Neuronal stem cell (in vitro differentiated cells): Measurements from ENCODE around the gene PSMG1.

Experiments
- DNase-seq: peaks from one replicate; pipeline ENCODE4 v3.0.0-alpha.2; 2013; ENCODE audit warnings: low spot score
- H2AFZ ChIP-seq: one replicate; pipeline ENCODE4 v1.6.1; 2013; ENCODE audit warnings: mild to moderate bottlenecking, low read length, inconsistent platforms
- H2AK5ac ChIP-seq: 2 replicates; pipeline ENCODE4 v1.6.1; 2013; ENCODE audit warnings: low read depth, mild to moderate bottlenecking, inconsistent platforms, low read length, moderate library complexity, mixed read lengths
- H2BK120ac ChIP-seq: 2 replicates; pipeline ENCODE4 v1.6.1; 2013; ENCODE audit warnings: low read depth, mild to moderate bottlenecking, inconsistent platforms, low read length, moderate library complexity, mixed read lengths
- H2BK12ac ChIP-seq: one replicate; pipeline ENCODE4 v1.6.1; 2013; ENCODE audit warnings: low read length, inconsistent platforms
- H2BK15ac ChIP-seq: 2 replicates; pipeline ENCODE4 v1.6.1; 2013; ENCODE audit warnings: mild to moderate bottlenecking, low read length, inconsistent platforms, mixed read lengths
- H2BK5ac ChIP-seq: one replicate; pipeline ENCODE4 v1.6.1; 2013; ENCODE audit warnings: inconsistent platforms, mild to moderate bottlenecking, low read length, moderate library complexity
- H3K14ac ChIP-seq: one replicate; pipeline ENCODE4 v1.6.1; 2013; ENCODE audit warnings: low read length, inconsistent platforms
- H3K18ac ChIP-seq: 2 replicates; pipeline ENCODE4 v1.6.1; 2013; ENCODE audit warnings: low read length, inconsistent platforms
- H3K23ac ChIP-seq: 2 replicates; pipeline ENCODE4 v1.6.1; 2013; ENCODE audit warnings: low read depth, mild to moderate bottlenecking, mixed read lengths, low read length, inconsistent platforms; ENCODE audit not compliant: poor library complexity
- H3K27ac ChIP-seq: replicated peaks from 3 replicates; pipeline ENCODE4 v1.5.1; 2013; ENCODE audit warnings: low read length, inconsistent platforms
- H3K27me3 ChIP-seq, 3 experiments: 2 replicates each; pipeline ENCODE4 v1.6.1; 2013; ENCODE audit warnings: low read length in 3 of 3, mild to moderate bottlenecking in 2 of 3, inconsistent platforms in 1 of 3, low read depth in 1 of 3, mixed read lengths in 1 of 3, moderate library complexity in 1 of 3; ENCODE audit not compliant: control insufficient read depth in 3 of 3, insufficient read depth in 3 of 3
- H3K36me3 ChIP-seq, 2 donors: replicated peaks in 1 of 2; 2 replicates each; pipeline ENCODE4 v1.6.1; 2013; ENCODE audit warnings: low read length in 2 of 2; ENCODE audit not compliant: control insufficient read depth in 2 of 2, insufficient read depth in 2 of 2
- H3K4ac ChIP-seq: 2 replicates; pipeline ENCODE4 v1.6.1; 2013; ENCODE audit warnings: inconsistent platforms, mild to moderate bottlenecking, low read length, moderate library complexity
- H3K4me1 ChIP-seq, 2 donors: 1 replicate in 1 of 2; 2 replicates in 1 of 2; pipeline ENCODE4 v1.6.1; 2013; ENCODE audit warnings: low read length in 2 of 2, low read depth in 1 of 2; ENCODE audit not compliant: control insufficient read depth in 2 of 2, insufficient read depth in 1 of 2
- H3K4me2 ChIP-seq: one replicate; pipeline ENCODE4 v1.6.1; 2013; ENCODE audit warnings: mild to moderate bottlenecking, low read length, inconsistent platforms; ENCODE audit not compliant: insufficient read depth, poor library complexity, severe bottlenecking
- H3K4me3 ChIP-seq, 2 donors: 2 replicates each; pipeline ENCODE4 v1.5.1; 2013; ENCODE audit warnings: low read length in 2 of 2, mild to moderate bottlenecking in 2 of 2, inconsistent platforms in 1 of 2, moderate library complexity in 1 of 2
- H3K79me1 ChIP-seq: one replicate; pipeline ENCODE4 v1.6.1; 2013; ENCODE audit warnings: low read depth, mild to moderate bottlenecking, inconsistent platforms, low read length, moderate library complexity
- H3K9ac ChIP-seq: one replicate; pipeline ENCODE4 v1.6.1; 2013; ENCODE audit warnings: mild to moderate bottlenecking, low read depth, low read length, inconsistent platforms; ENCODE audit not compliant: poor library complexity
- H3K9me3 ChIP-seq, 2 donors: replicated peaks in 1 of 2; 2 replicates each; pipeline versions ENCODE3 to v1.6.1; 2013; ENCODE audit warnings: low read length in 2 of 2, mild to moderate bottlenecking in 2 of 2, inconsistent platforms in 1 of 2, low read depth in 1 of 2, mixed read lengths in 1 of 2, moderate library complexity in 1 of 2; ENCODE audit not compliant: control insufficient read depth in 2 of 2, insufficient read depth in 1 of 2
- H4K8ac ChIP-seq: one replicate; pipeline ENCODE4 v1.6.1; 2013; ENCODE audit warnings: low read depth, mild to moderate bottlenecking, inconsistent platforms, low read length, moderate library complexity
- H4K91ac ChIP-seq: one replicate; pipeline ENCODE4 v1.6.1; 2013; ENCODE audit warnings: low read length, low read depth, mild to moderate bottlenecking, inconsistent platforms; ENCODE audit not compliant: poor library complexity
- WGBS, 2 donors: extraction: QIAGEN DNeasy Blood & Tissue Kit; methylation state at CpG; one replicate each; pipeline ENCODE4 v1.1.7; 2013; ENCODE audit warnings: missing lambda C conversion rate in 2 of 2, mixed read lengths in 1 of 2; ENCODE audit not compliant: insufficient read length in 2 of 2, insufficient replicate concordance in 1 of 2; ENCODE audit errors: extremely low coverage in 2 of 2; 5-methylcytosine and 5-hydroxymethylcytosine counted together

Gene PSMG1

DNA sequence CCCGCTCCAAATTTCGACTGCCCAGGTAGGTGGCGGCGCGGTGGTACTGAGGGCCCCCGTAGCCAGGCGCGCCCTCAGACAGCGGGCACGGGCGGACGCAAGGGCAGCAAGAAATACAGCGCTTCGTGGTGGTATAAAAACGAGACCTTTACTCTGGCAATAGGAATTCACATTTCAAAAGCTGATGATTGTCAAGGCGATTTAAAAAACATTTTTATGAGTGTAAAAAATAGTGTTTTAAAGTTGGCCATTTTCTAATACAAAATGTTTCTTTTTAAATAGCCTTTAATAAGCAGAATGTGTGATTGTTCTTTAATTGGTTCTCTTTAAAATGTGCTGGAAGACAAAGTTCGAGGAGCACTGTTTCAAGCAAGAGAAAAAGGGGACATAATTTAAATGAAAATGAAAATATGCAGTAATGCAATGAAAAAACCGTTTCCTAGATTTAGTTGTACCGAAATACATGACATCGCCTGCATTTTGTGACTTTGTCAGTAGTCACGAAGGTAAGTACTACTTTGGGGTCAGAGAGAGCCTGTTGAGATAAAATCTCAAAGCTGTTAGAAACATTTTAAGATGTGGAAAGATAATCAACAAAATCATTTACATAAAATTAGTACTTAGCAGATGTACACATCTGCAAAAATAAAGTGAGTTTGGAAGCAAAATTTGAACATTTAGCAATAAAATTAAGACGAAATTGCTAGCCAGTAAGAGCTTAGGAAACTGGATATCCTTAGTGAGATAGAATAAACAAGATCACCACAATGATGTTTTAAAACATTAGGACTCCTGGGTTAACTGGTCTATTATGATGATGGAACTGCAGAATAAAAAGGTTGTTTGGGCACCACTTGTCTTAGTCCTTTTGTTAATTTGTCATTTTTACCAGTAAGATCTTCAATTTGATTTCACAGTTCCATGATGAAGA, 1.1 kb upstream of the PSMG1 start:
- Histone ChIP-seq H2BK15ac (no peak overlapping the region), H2AFZ (peak overlapping the region; percentile 97), H3K4me2 (peak overlapping the region; percentile 78), H3K79me1 (peaks cover 6% of the 10 kb centered on the region), H3K4ac (no peak overlapping the region), H4K91ac (no peak overlapping the region), H2BK5ac (peak overlapping the region; percentile 88), H4K8ac (no peak overlapping the region), H3K36me3 (peaks cover 0 to 19% of the 10 kb centered on the region in 2 donors), H3K4me3 (peak overlapping the region; percentile 92 to 98), H3K27me3 (no peaks in the 10 kb centered on the region), H3K23ac (peak overlapping the region; percentile 100), H2BK12ac (no peak overlapping the region), H3K14ac (peak overlapping the region; percentile 92), H2AK5ac (no peak overlapping the region), H3K4me1 (peaks cover 1 to 14% of the 10 kb centered on the region in 2 donors), H3K9me3 (no peaks in the 10 kb centered on the region), H3K18ac (peak overlapping the region; percentile 98), H2BK120ac (no peak overlapping the region), H3K27ac (peak overlapping the region; percentile 85), H3K9ac (peak overlapping the region; percentile 85)
- WGBS, 2 donors = no CpG with 5 or more reads among the region's 22 CpGs
- DNase-seq = no peak

DNA sequence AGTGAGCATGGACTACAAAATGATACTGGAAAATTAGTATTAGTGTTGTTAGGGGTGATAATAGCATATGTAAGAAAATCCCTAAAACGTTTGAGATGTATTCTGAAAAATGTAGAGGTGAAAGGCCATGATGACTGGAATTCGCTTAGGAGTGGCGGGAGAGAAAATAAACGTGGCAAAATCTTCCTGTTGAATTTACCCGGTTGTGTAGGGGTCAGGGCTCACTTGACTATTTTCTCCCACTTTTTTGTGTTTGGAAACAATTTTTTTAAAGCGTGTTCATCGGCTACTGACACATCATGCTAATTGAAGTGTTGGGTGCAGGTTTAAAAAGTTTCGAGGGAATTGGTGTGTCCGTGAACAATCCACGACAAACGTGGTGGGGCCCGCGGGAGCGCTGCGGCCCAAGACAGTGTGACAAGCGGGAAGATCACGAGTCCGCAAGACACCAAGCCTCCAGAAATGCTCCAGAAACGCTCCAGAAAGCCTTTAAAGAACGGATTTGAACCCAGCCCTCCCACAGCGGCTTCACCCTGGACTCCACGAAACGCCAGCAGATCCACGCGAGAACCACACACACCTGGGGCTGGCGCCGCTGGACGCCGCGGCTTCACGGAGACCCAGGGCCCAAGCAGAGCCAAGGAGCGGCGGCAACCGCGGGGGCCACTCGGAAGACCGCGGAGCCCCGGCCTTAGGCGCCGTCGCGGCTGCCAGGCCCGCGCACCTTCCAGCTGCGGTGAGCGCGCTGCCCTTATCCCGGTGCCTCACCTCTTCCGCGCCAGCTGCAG, 573 bp downstream of the PSMG1 start:
- Histone ChIP-seq H3K4me2 (peak overlapping the region; percentile 77), H2AFZ (peak overlapping the region; percentile 97), H4K91ac (peak overlapping the region; percentile 94), H4K8ac (peak overlapping the region; percentile 98), H3K14ac (peak overlapping the region; percentile 100), H2AK5ac (peak overlapping the region; percentile 69), H3K27me3 (no peaks in the 10 kb centered on the region), H3K4me1 (peaks cover 1 to 14% of the 10 kb centered on the region in 2 donors), H2BK15ac (peak overlapping the region; percentile 50), H3K27ac (peak overlapping the region; percentile 85), H3K4me3 (peak overlapping the region; percentile 92 to 98), H3K4ac (no peak overlapping the region), H3K9me3 (peaks cover 0 to 5% of the 10 kb centered on the region in 2 donors), H3K18ac (peak overlapping the region; percentile 100), H3K9ac (peak overlapping the region; percentile 100), H3K23ac (peak overlapping the region; percentile 100), H3K79me1 (peaks cover 6% of the 10 kb centered on the region), H2BK12ac (peak overlapping the region; percentile 65), H2BK120ac (peak overlapping the region; percentile 82), H3K36me3 (peaks cover 4 to 35% of the 10 kb centered on the region in 2 donors), H2BK5ac (peak overlapping the region; percentile 88)
- WGBS, 2 donors = no CpG with 5 or more reads among the region's 51 CpGs
- no peak for DNase-seq

DNA sequence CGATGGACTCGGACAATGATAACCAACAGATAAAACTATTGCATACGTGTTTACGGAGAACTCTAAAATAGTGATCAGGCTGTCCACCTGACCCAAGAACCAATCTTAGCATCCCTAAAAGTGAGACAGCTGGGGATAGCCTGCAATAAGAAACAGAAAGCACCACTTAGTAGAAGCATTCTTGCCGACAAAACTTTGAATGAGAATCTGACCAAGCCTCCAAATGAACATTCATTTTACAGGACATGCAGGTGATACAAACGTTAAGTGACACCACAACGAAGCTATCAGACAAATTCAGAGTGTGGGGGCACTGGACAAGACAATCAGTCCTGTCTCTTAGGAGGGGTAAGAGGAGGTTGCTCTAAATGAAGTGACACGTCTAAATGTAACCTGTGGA, 1.2 kb downstream of the PSMG1 start:
- Histone ChIP-seq H3K4me2 (peak overlapping the region; percentile 77), H2AFZ (no peak overlapping the region), H3K36me3 (peaks cover 4 to 42% of the 10 kb centered on the region in 2 donors), H3K18ac (no peak overlapping the region), H3K4me3 (peak overlapping the region in 1 of 2 donors; percentile 98), H2AK5ac (no peak overlapping the region), H2BK120ac (no peak overlapping the region), H3K14ac (no peak overlapping the region), H2BK15ac (no peak overlapping the region), H3K79me1 (peaks cover 6% of the 10 kb centered on the region), H3K9ac (no peak overlapping the region), H3K9me3 (peaks cover 0 to 5% of the 10 kb centered on the region in 2 donors), H4K8ac (no peak overlapping the region), H2BK5ac (no peak overlapping the region), H2BK12ac (no peak overlapping the region), H3K23ac (no peak overlapping the region), H3K27ac (no peak overlapping the region), H3K4ac (no peak overlapping the region), H4K91ac (no peak overlapping the region), H3K4me1 (peaks cover 1 to 14% of the 10 kb centered on the region in 2 donors), H3K27me3 (no peaks in the 10 kb centered on the region)
- WGBS, 2 donors = no CpG with 5 or more reads among the region's 8 CpGs
- DNase-seq = no peak
